Uterus (tissue), 4 donors: Measurements from ENCODE around the gene HARBI1. TPM values are rescaled to one million over a fixed set of nuclear protein-coding genes. Genes with fewer than 3 reads are reported as not detected.

Experiments used
- DNase-seq, 2 donors: peaks; one replicate each; pipeline ENCODE4 v3.0.0-alpha.2; 2019 to 2020
- H3K27ac ChIP-seq, 2 donors: fragments of 200-600 bp; sonication (generic); 1 replicate in 1 of 2; 2 replicates in 1 of 2; pipeline ENCODE4 v1.5.1; 2016 to 2018
- H3K27me3 ChIP-seq, 2 donors: fragments of 200-600 bp; sonication (generic); one replicate each; pipeline ENCODE4 v1.5.1; 2018 to 2019; ENCODE audit warnings: control low read depth in 1 of 2
- H3K36me3 ChIP-seq, 2 donors: fragments of 200-600 bp; sonication (generic); one replicate each; pipeline ENCODE4 v1.5.1; 2019; ENCODE audit warnings: control low read depth in 1 of 2
- H3K4me1 ChIP-seq, 2 donors: fragments of 200-600 bp; sonication (generic); one replicate each; pipeline ENCODE4 v1.5.1; 2018 to 2019; ENCODE audit warnings: control low read depth in 1 of 2
- H3K4me3 ChIP-seq, 2 donors: fragments of 200-600 bp; sonication (generic); 1 replicate in 1 of 2; 2 replicates in 1 of 2; pipeline ENCODE4 v1.5.1; 2018 to 2019; ENCODE audit warnings: mild to moderate bottlenecking in 1 of 2
- H3K9me3 ChIP-seq, 2 donors: fragments of 200-600 bp; sonication (generic); one replicate each; pipeline ENCODE4 v1.5.1; 2019; ENCODE audit warnings: control low read depth in 1 of 2
- CTCF ChIP-seq, 4 experiments: fragments of 200-600 bp in 2 of 4; fragments of 450-650 bp in 2 of 4; sonication (generic) in 2 of 4; IDR thresholded peaks; one replicate each; pipeline ENCODE4 v1.5.1; 2016 to 2019; ENCODE audit warnings: antibody characterized with exemption in 4 of 4, mild to moderate bottlenecking in 2 of 4, moderate library complexity in 1 of 4
- POLR2A ChIP-seq, 2 donors: fragments of 450-650 bp; IDR thresholded peaks; one replicate each; pipeline ENCODE4 v1.6.1; 2016; ENCODE audit warnings: antibody characterized with exemption in 2 of 2, mild to moderate bottlenecking in 1 of 2, moderate library complexity in 1 of 2
- intact Hi-C: fragments of 100-400 bp; cut with DNase I; formaldehyde crosslinking; loops from one replicate; pipeline ENCODE4 v1.15.1; 2023; ENCODE audit warnings: low total_unique reads
- total RNA-seq, 4 donors: library from RNA; depleted of rRNA in 3 of 4; stranded (reverse); fragments of >200 nt in 3 of 4; gene quantifications; one replicate each; pipeline versions ENCODE4 v1.1.0 to v1.2.4, GENCODE V29; 2014 to 2023
- donor health status: DM: yes; HTN: yes; CAD: no.

The HARBI1 gene
- total RNA-seq, 4 donors from 2014 or later, result 0.77 to 5.0 (median 2.8) TPM

- Histone ChIP-seq H3K9me3 (no peaks in the 10 kb centered on the region), H3K4me1 (peaks cover 0 to 5% of the 10 kb centered on the region in 2 donors), H3K4me3 (no peak overlapping the region), H3K36me3 (no peaks in the 10 kb centered on the region), H3K27ac (no peak overlapping the region), H3K27me3 (no peaks in the 10 kb centered on the region)
- intact Hi-C loops, result no loop called here
- DNase-seq, result no peak
- no peak for TF ChIP-seq CTCF (IDR thresholded peaks at IDR 0.05)
- no peak for TF ChIP-seq POLR2A (IDR thresholded peaks at IDR 0.05)
Observed at GRCh38 chr11:46662366-46662765, 45.3 kb upstream of the HARBI1 start.

- H3K4me1 ChIP-seq, result no peaks in the 10 kb centered on the region
- TF ChIP-seq POLR2A (IDR thresholded peaks at IDR 0.05) (no peak), CTCF (IDR thresholded peaks at IDR 0.05) (no peak)
- no peak overlapping the region for H3K4me3 ChIP-seq
- DNase-seq, result no peak
- intact Hi-C loops, result no loop called here
- H3K27me3 ChIP-seq, result no peaks in the 10 kb centered on the region
- no peak overlapping the region for H3K27ac ChIP-seq
- no peaks in the 10 kb centered on the region for H3K36me3 ChIP-seq
- no peaks in the 10 kb centered on the region for H3K9me3 ChIP-seq
Observed at GRCh38 chr11:46661836-46662235, 44.8 kb upstream of the HARBI1 start.

- no peak for DNase-seq
- H3K27ac ChIP-seq, result no peak overlapping the region
- no peaks in the 10 kb centered on the region for H3K9me3 ChIP-seq
- H3K4me3 ChIP-seq, result no peak overlapping the region
- no peaks in the 10 kb centered on the region for H3K27me3 ChIP-seq
- no peaks in the 10 kb centered on the region for H3K4me1 ChIP-seq
- intact Hi-C loops, result no loop called here
- TF ChIP-seq CTCF (IDR thresholded peaks at IDR 0.05) (no peak), POLR2A (IDR thresholded peaks at IDR 0.05) (no peak)
- H3K36me3 ChIP-seq, result no peaks in the 10 kb centered on the region
Observed at GRCh38 chr11:46659908-46660307, 42.9 kb upstream of the HARBI1 start.

GRCh38 chr11:46658259-46658658, 41.2 kb upstream of the HARBI1 start:
- DNase-seq, result peak; percentile 54 to 57
- Histone ChIP-seq H3K4me3 (no peak overlapping the region), H3K36me3 (no peaks in the 10 kb centered on the region), H3K27me3 (no peaks in the 10 kb centered on the region), H3K9me3 (no peaks in the 10 kb centered on the region), H3K4me1 (no peaks in the 10 kb centered on the region), H3K27ac (peak overlapping the region in 1 of 2 donors; percentile 25)
- intact Hi-C loops, result no loop called here
- TF ChIP-seq CTCF (IDR thresholded peaks at IDR 0.05) (no peak), POLR2A (IDR thresholded peaks at IDR 0.05) (no peak)

- H3K4me1 ChIP-seq, result no peaks in the 10 kb centered on the region
- no peak overlapping the region for H3K4me3 ChIP-seq
- no peaks in the 10 kb centered on the region for H3K9me3 ChIP-seq
- intact Hi-C loops, result no loop called here
- DNase-seq, result no peak
- H3K27me3 ChIP-seq, result no peaks in the 10 kb centered on the region
- TF ChIP-seq CTCF (IDR thresholded peaks at IDR 0.05) (no peak), POLR2A (IDR thresholded peaks at IDR 0.05) (no peak)
- H3K27ac ChIP-seq, result no peak overlapping the region
- no peaks in the 10 kb centered on the region for H3K36me3 ChIP-seq
Observed at GRCh38 chr11:46657186-46657585, 40.2 kb upstream of the HARBI1 start.
